GM19468 (cell line): ENCODE measurements around the gene TELO2.

Experiments used
- ATAC-seq: cut with Tn5 transposase; IDR thresholded peaks from one replicate; pipeline ENCODE4 v1.9.1; 2021; ENCODE audit warnings: mild to moderate bottlenecking, moderate library complexity, moderate number of reproducible peaks; ENCODE audit not compliant: unreplicated experiment; ENCODE audit errors: extremely low read depth

The TELO2 gene

GRCh38 chr16:1532771-1533170 lies 39.6 kb downstream of the TELO2 start:
- no peak for ATAC-seq

- no peak for ATAC-seq
Measured at GRCh38 chr16:1533443-1533951, 40.3 kb downstream of the TELO2 start, which contains the start of gene TMEM204. Gene TMEM204, plus strand, starts transcription at chr16:1533666. Its CDS starts 610 bp downstream, at chr16:1534276.

- no peak for ATAC-seq
Measured at GRCh38 chr16:1534021-1535020, 41.2 kb downstream of the TELO2 start.

- ATAC-seq = no peak
Measured at GRCh38 chr16:1535391-1536291, 42.5 kb downstream of the TELO2 start.

GRCh38 chr16:1536601-1537000 lies 43.4 kb downstream of the TELO2 start:
- no peak for ATAC-seq

- no peak for ATAC-seq
Measured at GRCh38 chr16:1537138-1537577, 44.0 kb downstream of the TELO2 start.

GRCh38 chr16:1537763-1538289 lies 44.7 kb downstream of the TELO2 start:
- ATAC-seq = no peak

- no peak for ATAC-seq
Measured at GRCh38 chr16:1538804-1539520, 45.8 kb downstream of the TELO2 start.

GRCh38 chr16:1539720-1540555 lies 46.8 kb downstream of the TELO2 start:
- no peak for ATAC-seq

GRCh38 chr16:1540556-1540855 lies 47.3 kb downstream of the TELO2 start:
- no peak for ATAC-seq

- ATAC-seq = no peak
Measured at GRCh38 chr16:1541293-1542165, 48.4 kb downstream of the TELO2 start.

- ATAC-seq = no peak
Measured at GRCh38 chr16:1542166-1542500, 49.0 kb downstream of the TELO2 start.

GRCh38 chr16:1542533-1542932 lies 49.4 kb downstream of the TELO2 start:
- no peak for ATAC-seq

- no peak for ATAC-seq
Measured at GRCh38 chr16:1543085-1543896, 50.1 kb downstream of the TELO2 start.

GRCh38 chr16:1545044-1546040 lies 52.2 kb downstream of the TELO2 start:
- ATAC-seq = no peak

GRCh38 chr16:1546430-1546829 lies 53.3 kb downstream of the TELO2 start:
- ATAC-seq = no peak
